GM12865 (cell line): ENCODE data around the gene SLC44A5.

Experiments
- DNase-seq: peaks from one replicate; pipeline ENCODE4 v3.0.0; 2010; ENCODE audit warnings: low read depth
- H3K4me3 ChIP-seq: 2 replicates; pipeline ENCODE4 v1.5.1; 2011; ENCODE audit warnings: mild to moderate bottlenecking, low read depth, low read length, control low read depth
- CTCF ChIP-seq: IDR thresholded peaks from 2 replicates; pipeline ENCODE4 v1.5.1; 2011; ENCODE audit warnings: low read length, control low read depth, low read depth, inconsistent platforms; ENCODE audit not compliant: insufficient read depth; ENCODE audit errors: missing control alignments

SLC44A5 gene

GRCh38 chr1:75471252-75471651, 139.7 kb downstream of the SLC44A5 start:
- TF ChIP-seq CTCF = no peak
- no peak for DNase-seq
- no peak overlapping the region for H3K4me3 ChIP-seq

- H3K4me3 ChIP-seq = no peak overlapping the region
- no peak for TF ChIP-seq CTCF
- DNase-seq = no peak
Measured at GRCh38 chr1:75470448-75470847, 140.5 kb downstream of the SLC44A5 start.

- DNase-seq = no peak
- no peak for TF ChIP-seq CTCF
- no peak overlapping the region for H3K4me3 ChIP-seq
Measured at GRCh38 chr1:75469586-75470173, 141.2 kb downstream of the SLC44A5 start.

GRCh38 chr1:75461808-75462325, 149.0 kb downstream of the SLC44A5 start:
- TF ChIP-seq CTCF = no peak
- no peak overlapping the region for H3K4me3 ChIP-seq
- DNase-seq = no peak

- no peak for TF ChIP-seq CTCF
- H3K4me3 ChIP-seq = no peak overlapping the region
- no peak for DNase-seq
Measured at GRCh38 chr1:75449998-75450397, 160.9 kb downstream of the SLC44A5 start.

GRCh38 chr1:75444220-75444619, 166.7 kb downstream of the SLC44A5 start:
- TF ChIP-seq CTCF = no peak
- no peak overlapping the region for H3K4me3 ChIP-seq
- no peak for DNase-seq

GRCh38 chr1:75440274-75440673, 170.6 kb downstream of the SLC44A5 start:
- no peak for DNase-seq
- no peak overlapping the region for H3K4me3 ChIP-seq
- no peak for TF ChIP-seq CTCF
